GM18867 (cell line): ENCODE measurements around the gene CHRND.

ENCODE experiments used
- ATAC-seq: cut with Tn5 transposase; IDR thresholded peaks from one replicate; pipeline ENCODE4 v1.9.1; 2021; ENCODE audit warnings: mild to moderate bottlenecking, moderate library complexity; ENCODE audit not compliant: unreplicated experiment

Gene CHRND

DNA sequence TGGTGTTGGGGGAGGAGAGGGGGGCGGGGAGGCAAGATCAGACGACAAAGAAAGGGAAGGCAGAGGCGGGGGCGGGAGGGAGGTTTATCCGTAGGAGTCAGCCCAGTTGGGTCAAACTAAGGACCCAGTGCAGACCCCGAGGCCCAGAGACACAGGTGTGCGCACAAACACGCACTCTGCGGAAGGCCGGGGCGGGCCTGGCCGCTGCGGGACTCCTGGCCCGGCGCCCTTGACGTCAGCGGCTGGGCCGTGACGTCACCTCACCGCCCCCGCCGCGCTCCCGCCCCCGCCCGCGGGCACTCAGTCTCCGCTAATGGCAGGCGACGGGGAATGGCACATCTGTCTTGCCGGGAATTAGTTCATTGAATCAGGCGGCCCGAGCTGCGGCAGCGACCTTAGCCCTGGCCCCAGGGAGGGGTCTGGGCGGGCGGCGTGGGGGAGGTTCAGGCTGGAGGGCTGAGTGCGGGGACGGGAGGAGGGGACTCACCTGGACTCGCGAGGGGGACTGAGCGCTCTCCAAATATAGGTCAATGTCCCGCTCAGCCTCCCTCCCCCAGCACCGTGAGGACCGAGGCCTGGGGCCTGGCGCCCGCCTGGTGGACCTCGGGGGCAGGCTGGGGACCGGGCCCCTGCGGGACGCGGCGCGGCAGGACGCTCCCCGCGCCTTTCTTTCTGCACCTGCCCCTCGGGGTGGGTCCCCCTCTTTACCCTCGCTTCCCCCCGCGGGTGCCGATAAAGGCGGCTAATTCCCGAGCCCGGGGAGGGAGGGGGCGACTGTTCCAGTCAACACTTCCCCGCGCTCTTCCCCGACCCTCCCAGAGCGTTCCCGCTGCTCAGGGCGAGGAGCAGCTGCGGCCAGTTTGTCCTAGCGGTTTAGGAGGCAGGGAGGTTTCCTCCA lies 22.8 kb upstream of the CHRND start:
- ATAC-seq, result no peak

DNA sequence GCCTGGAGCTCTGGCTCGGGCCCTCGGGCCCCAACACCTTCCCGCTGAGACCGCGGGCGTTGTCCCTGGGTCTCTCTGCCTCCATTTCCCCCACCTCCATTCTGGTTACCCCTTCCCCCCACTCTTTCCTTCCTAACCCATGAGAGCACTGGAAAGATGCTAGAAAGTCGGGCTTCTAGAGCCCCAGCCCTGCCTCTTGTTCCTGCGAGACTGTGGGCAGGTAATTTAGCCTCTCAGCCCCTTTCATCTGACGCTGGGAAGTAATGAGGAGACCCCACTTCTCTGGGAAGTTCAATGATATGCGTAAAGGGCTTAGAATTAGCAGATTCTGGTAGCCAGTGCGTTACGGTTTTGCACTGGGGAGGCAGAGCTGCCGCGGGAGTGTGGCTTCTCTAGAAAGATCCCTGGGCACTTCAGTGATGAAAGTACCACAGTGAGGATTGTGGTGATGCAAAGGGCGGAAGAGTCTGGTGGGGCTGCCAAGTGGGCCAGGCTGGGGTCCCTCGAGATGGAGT lies 22.1 kb upstream of the CHRND start:
- no peak for ATAC-seq

DNA sequence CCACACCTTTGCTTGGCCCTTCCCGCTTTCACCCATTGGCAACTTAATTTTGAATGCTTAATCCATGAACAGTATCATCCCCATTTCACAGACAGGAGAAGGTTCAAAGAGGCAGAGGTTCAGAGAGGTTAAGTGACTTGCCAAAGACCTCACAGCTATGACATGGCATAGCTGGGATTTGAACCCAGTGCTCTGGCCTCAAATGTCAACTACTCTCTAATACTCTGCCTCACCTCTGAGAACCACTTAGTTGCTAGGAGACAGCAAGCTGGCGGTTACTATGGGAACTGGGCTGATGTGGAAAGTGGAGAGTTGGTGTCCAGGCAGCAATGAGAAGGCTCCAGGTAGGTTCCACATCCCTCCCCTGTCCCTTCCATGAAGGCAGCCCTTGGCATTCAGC lies 21.5 kb upstream of the CHRND start:
- ATAC-seq, result no peak

DNA sequence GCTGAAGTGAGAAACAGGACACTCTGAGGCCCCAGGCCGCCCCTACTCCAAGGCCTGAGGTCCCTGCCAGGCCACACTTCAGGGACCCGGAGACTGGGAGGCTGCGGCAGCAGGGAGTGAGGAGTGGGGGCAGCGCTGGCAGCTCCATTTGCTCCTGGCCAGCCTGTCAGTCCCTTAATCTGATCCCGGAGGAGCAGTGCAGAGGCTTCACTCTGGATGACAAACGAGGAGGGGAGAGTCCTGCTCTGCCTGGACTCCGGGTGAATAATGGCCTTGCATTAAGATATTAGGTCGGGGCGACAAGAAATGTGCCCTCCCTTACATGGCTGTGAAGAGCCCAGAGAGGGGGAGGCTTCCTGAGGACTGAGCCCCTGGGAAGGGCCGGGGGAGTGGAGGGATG lies 20.1 kb upstream of the CHRND start:
- ATAC-seq, result no peak

DNA sequence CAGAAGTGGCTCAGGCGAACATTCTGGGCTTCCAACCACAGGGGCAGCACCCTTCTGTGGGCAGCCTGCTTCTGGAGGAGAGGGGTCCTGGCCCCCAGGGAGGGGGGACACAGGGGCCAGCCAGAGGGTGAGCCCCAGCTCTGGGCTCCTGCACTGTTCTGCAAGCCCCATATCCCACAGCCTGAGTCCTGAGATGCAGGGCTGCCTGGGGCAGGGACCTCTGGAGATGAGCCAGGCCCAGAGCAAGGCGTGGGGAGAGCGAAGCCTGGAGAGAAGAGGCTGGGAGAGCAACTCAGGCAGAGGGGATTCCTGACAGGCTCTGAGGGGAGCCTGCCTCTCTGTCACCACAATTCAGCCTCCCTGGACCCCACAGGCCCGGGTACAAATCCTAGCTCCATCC lies 19.3 kb upstream of the CHRND start:
- no peak for ATAC-seq

DNA sequence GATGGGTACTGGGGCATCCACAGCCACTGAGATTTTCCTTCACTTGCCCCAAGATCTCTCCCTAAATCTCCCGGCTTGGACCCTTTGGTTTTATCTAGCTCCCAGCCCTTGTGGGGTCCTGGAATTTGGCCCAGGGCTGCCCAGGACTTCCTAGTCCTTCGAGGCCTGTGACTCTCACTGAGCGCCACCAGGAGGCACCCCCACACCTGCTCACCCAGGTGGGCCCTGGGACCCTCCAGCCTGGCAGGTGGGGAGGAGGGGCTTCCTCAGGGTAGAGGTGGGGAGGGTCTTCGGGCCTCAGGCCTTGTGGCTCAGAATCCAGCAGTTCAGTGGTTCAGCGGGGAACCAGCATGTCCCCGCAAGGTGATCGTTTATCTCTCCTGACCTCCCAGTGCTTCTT lies 17.7 kb upstream of the CHRND start:
- no peak for ATAC-seq

DNA sequence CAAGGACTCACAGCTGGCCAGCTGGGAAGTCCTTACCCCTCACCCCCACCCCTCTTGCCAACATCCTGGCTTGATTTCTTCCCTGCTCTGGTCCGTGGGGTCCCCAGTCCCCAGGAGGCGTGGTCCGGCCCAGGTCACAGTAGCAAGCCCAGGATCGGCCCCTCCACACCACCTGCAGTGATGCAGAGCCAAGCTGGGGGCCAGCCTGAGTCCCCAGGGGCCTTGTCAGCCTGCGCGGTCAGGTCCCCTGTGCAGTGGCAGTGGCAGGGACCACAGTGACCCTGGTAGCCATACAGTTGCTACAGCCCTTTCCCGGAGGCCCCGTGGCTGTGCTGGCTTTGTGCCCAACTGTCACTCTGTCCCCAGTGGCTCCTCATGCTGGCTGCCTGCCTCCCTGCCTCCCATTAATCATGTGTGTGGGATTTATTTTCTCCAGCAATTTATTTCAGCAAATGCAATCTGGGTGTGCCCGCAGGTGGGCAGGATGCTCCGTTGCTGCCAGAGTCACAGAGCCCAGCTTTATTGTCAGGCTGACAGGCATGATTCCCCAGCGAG lies 14.5 kb upstream of the CHRND start:
- no peak for ATAC-seq

DNA sequence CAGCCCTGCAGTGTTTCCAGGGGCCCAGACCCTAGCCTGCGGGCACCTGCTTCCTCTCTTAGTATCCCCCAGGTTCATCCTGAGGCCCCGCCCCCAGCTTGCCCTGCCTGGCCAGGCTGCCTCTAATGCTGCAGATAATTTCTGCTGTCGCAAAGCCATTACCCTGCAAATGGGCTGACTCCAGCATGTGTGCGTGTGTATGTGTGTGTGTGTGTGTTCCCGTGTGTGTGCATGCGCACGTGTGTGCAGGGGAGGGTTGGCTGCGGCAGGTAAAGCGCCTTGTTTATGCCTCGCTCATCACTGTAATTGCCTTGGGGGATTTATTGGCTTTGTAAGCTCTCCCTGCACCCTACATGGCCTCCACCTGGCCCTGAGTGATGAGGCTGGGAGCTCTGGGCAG lies 13.4 kb upstream of the CHRND start:
- no peak for ATAC-seq

DNA sequence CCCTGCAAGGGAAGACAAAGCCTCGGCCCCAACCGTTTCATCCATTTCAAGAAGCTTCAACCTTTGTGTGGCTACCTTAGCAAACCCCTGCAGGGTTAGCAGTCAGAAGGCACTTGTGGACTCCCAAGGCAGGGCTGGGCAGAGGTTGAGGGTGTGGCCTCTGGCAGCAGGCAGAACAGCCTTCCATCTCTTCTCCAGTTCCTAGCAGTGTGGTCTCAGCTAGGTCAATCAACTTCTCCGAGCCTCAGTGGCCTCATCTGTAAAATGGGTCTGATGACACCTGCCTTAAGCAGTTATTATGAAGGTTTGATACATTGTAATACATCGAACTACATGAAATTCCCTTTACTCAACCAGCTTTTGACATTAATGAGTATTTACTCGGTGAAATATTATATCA lies 12.6 kb upstream of the CHRND start:
- no peak for ATAC-seq

DNA sequence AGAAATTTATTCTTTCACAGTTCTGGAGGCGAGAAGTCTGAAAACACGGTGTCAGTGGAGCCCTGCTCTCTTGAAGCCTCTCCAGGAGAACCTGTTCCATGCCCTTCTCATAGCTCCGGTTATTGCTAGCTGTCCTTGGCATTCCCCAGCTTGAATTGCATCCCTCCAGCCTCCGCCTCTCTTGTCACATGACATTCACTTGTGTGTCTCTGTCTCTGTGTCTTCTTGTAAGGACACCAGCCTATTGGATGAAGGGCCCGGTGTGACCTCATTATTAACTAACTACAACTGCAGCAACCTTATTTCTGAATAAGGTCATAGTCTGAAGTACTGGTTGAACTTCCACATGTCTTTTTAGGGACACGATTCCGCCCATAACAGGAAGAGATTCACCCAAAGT lies 10.3 kb upstream of the CHRND start:
- ATAC-seq, result no peak

DNA sequence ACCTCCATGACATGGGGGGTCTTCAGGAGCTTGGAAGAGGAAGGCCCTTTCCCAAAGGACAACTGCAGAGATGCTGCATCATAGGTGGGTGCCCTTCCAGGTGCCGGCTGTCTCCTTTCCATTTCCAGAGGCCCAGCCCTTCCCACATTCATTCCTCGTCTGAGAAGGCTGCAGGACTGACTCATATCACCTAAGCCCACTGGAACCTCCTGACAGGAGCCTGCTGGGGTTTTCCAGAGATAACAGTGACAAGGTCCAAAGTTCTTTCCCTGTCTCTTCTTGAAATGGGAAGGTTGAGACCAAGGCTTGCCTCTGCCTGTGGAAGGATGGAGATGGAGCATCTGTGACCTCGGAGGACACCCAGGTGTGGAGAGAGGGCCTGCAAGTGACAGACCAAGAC lies 9.4 kb upstream of the CHRND start:
- ATAC-seq, result no peak

DNA sequence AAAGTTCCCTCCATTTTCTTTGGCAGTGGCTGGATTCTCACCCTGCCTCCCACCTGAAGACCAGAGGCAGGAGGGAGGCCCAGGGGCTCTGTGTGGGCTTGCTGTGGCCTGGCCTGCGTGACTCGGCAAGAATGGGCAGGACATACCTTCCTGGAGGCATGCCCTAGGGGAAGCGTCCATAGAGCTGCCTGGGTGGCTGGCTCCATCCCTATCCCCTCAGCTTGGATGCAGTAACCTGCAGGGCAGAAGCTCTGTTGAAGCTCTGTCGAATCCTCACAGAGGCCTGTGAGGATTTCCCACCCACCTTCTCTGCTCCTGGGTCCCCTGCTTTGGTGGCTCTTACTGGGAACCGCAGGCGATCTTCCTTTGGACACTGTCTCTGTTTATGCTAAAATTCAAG lies 7.1 kb upstream of the CHRND start:
- ATAC-seq, result no peak

DNA sequence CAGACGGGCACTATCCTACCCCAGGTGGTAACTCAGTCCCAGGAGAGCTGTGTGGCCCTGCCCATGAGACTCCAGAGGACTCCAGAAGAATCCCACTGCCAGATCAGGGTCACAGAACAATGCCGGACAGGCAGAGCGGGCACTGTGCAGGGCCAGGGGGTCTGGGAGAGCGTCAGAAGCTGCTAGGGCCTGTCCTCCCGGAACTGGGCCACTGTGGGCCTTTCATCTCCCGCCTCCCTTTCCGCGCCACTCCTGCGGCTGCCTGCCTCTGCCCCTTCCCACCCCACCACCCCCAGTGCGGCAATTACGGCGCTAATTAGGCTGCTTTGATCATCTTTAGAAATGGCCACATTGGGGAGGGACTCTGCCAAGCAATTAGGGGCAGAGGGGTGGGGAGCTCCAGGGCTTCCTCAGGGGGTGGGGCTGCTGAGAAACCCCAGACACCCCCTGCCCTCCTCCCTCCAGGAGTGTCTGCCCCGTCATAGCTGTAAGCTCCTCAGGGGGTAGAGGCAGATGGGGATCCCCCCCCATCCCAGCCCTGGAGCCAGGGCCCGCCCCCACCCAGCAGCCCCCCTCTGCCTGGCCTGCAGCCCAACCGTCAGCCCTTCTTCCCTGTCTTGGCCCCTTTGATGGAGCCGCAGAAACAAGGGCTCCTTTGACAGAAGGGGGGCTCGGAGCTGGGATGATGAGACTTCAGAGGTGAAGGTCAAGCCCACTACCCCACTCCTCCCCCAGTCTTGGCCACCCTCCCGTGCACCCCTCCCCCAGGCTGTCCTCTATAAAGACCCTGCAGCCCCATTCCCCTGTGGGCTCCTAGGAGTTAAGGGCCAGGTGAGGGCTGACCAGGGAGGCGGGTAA lies 6.2 kb upstream of the CHRND start, which contains the start of gene PRSS56:
Gene PRSS56, plus strand, starts transcription at position 808 of the 858 bp plus-strand sequence. CDS start 211 bp downstream, outside the sequence.
- ATAC-seq, result no peak

DNA sequence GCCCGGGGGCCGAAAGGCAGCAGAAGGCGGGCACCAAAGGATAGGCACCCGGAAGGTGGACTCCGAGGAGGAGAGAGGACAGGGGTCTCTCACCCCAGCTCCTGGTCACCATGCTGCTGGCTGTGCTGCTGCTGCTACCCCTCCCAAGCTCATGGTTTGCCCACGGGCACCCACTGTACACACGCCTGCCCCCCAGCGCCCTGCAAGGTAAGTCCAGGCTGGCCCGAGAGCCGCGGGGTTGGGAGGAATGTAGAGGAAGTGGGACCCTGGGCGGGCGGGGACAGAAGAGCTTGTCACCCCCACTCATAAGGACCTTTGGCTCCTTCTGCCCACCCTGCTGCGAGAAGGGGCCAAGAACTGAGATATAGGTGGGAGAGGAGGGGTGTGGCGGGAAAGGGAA lies 5.5 kb upstream of the CHRND start:
- no peak for ATAC-seq

DNA sequence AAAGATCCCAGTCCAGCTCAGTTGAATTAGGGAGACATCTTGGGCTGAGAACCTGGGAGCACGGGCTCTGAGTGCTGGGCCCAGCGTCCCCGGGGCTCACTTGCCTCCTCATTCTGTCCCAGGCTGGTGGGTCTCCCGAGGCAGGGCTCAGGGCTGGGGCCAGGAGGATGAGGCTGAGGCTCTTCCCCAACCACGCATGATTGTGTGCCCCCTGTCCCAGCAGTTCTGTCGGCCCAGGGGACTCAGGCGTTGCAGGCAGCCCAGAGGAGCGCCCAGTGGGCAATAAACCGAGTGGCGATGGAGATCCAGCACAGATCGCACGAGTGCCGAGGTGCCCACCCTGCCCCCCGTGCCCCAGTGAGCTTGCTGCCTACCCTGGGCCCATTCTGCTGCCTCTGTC lies 4.9 kb upstream of the CHRND start:
- ATAC-seq, result no peak

DNA sequence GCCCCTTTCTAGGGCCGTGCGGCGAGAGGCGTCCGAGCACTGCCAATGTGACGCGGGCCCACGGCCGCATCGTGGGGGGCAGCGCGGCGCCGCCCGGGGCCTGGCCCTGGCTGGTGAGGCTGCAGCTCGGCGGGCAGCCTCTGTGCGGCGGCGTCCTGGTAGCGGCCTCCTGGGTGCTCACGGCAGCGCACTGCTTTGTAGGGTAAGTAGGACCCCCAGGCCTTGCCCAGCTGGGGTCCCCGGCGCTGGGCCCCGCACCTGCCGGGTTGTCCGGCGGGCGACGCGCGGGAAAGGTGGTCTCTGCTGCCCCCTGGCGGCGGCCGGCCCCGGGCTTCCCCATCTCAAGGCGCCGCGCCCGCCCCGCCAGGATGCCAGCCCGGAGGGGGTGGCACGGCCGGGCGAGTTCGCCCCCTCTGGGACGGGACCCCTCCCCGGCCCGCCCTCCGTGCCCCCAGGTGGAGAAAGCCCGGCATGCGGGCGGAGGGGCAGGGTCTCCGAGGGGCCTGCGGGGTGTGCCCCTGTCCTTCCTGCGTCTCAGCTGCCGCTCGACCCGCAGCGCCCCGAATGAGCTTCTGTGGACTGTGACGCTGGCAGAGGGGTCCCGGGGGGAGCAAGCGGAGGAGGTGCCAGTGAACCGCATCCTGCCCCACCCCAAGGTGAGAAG lies 3.9 kb upstream of the CHRND start:
- no peak for ATAC-seq

DNA sequence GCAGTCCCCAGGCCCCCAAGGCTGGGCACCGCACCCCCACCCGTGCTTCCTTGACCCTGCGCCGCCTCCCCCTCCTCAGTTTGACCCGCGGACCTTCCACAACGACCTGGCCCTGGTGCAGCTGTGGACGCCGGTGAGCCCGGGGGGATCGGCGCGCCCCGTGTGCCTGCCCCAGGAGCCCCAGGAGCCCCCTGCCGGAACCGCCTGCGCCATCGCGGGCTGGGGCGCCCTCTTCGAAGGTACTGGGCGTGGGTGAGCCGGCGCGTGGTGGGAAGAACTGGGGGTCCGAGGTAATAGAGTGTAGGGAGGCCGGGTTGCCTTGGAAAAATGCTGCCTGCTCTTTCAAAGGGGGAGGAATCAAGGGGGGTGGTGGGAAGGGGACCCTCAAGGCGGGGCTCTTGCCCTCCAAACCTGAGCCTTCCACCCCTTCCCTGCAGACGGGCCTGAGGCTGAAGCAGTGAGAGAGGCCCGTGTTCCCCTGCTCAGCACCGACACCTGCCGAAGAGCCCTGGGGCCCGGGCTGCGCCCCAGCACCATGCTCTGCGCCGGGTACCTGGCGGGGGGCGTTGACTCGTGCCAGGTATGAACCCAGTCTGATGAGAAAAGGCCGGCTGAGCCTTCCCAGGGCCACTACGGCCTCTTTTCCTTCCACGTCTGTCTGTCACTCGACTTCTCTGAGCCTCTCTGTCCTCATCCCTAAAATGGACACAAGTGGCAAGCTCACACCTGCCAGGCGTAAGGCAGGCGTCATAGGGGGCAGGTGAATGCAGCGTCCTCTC lies 3.1 kb upstream of the CHRND start:
- no peak for ATAC-seq

DNA sequence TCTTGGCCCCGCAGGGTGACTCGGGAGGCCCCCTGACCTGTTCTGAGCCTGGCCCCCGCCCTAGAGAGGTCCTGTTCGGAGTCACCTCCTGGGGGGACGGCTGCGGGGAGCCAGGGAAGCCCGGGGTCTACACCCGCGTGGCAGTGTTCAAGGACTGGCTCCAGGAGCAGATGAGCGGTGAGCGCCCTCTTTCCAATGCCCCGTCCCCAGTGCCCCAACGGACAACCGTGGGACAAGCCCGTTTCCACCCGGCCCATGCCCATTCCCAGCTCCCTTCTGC lies 2.6 kb upstream of the CHRND start:
- no peak for ATAC-seq

DNA sequence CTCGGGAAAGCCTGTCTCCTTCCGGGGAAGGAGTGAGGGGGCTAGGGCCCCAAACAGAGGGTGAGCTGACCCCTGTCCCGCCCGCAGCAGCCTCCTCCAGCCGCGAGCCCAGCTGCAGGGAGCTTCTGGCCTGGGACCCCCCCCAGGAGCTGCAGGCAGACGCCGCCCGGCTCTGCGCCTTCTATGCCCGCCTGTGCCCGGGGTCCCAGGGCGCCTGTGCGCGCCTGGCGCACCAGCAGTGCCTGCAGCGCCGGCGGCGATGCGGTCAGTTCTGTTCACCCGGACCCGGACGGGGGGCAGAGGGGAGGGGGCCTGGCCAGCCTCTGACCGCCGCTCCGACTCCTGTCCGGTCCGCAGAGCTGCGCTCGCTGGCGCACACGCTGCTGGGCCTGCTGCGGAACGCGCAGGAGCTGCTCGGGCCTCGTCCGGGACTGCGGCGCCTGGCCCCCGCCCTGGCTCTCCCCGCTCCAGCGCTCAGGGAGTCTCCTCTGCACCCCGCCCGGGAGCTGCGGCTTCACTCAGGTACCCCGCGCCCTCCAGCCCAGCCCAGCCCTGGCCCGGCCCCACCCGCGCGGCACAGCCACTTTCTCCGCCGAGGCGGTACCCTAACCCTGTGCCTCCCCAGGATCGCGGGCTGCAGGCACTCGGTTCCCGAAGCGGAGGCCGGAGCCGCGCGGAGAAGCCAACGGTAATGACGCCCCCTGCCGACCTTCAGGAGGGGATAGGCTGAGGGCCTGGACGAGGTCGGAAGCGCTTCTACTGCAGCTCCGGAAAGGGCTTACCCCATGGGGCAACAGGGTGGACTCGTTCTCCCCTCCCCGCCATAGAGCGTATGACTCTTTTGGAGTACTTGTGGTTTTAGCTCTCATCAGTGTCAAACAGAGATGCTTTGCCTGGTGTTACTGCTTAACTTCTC lies 2.0 kb upstream of the CHRND start:
- no peak for ATAC-seq
